ELR (cell line): ENCODE data around the gene ZNF431.
"Not testable (repeated sequence)": the region's sequence is repeated elsewhere in the genome, so short reads cannot be mapped to it uniquely, and the experiment has no call there.

Experiments
- DNase-seq: peaks from one replicate; pipeline ENCODE4 v3.0.0-alpha.2; 2015; ENCODE audit warnings: low read depth

ZNF431 gene

GRCh38 chr19:21141787-21142464, at the start of gene ZNF431:
ZNF431 (plus strand) TSS chr19:21142040; CDS start chr19:21142184, 144 bp downstream.
- peak; percentile 96 for DNase-seq

- no peak for DNase-seq
Observed at GRCh38 chr19:21092109-21092508, 49.7 kb upstream of the ZNF431 start.

- DNase-seq = no peak
Observed at GRCh38 chr19:21094347-21095025, 47.4 kb upstream of the ZNF431 start.

GRCh38 chr19:21098291-21098690, 43.5 kb upstream of the ZNF431 start:
- DNase-seq = no peak

- no peak for DNase-seq
Observed at GRCh38 chr19:21101521-21102242, 40.2 kb upstream of the ZNF431 start.

- peak; percentile 55 for DNase-seq
Observed at GRCh38 chr19:21109116-21109515, 32.7 kb upstream of the ZNF431 start.

- no peak for DNase-seq
Observed at GRCh38 chr19:21110183-21110582, 31.7 kb upstream of the ZNF431 start.

- DNase-seq = no peak
Observed at GRCh38 chr19:21115430-21115829, 26.4 kb upstream of the ZNF431 start.

- peak; percentile 61 for DNase-seq
Observed at GRCh38 chr19:21117041-21117907, 24.6 kb upstream of the ZNF431 start.

- no peak for DNase-seq
Observed at GRCh38 chr19:21126078-21126477, 15.8 kb upstream of the ZNF431 start.

GRCh38 chr19:21127001-21127400, 14.8 kb upstream of the ZNF431 start:
- DNase-seq = no peak

- DNase-seq = no peak
Observed at GRCh38 chr19:21127898-21128297, 13.9 kb upstream of the ZNF431 start.

GRCh38 chr19:21128901-21129698, 12.7 kb upstream of the ZNF431 start:
- no peak for DNase-seq

- no peak for DNase-seq
Observed at GRCh38 chr19:21130097-21130775, 11.6 kb upstream of the ZNF431 start.

- DNase-seq = peak; percentile 6
Observed at GRCh38 chr19:21133633-21134032, 8.2 kb upstream of the ZNF431 start.

- DNase-seq = no peak
Observed at GRCh38 chr19:21134934-21135366, 6.9 kb upstream of the ZNF431 start.

- no peak for DNase-seq
Observed at GRCh38 chr19:21135433-21135832, 6.4 kb upstream of the ZNF431 start.

GRCh38 chr19:21138130-21138529, 3.7 kb upstream of the ZNF431 start:
- DNase-seq = no peak

GRCh38 chr19:21141006-21141405, 834 bp upstream of the ZNF431 start:
- DNase-seq = not testable (repeated sequence)

- no peak for DNase-seq
Observed at GRCh38 chr19:21143428-21143827, 1.6 kb downstream of the ZNF431 start.

GRCh38 chr19:21143854-21144253, 2.0 kb downstream of the ZNF431 start:
- peak; percentile 11 for DNase-seq
